GM19351 (cell line): Measurements from ENCODE around the gene ZNF521.

Source experiments
- ATAC-seq: cut with Tn5 transposase; IDR thresholded peaks from one replicate; pipeline ENCODE4 v1.9.1; 2021; ENCODE audit warnings: mild to moderate bottlenecking, moderate library complexity; ENCODE audit not compliant: unreplicated experiment

Gene ZNF521

GRCh38 chr18:25136416-25137196 lies 215.4 kb downstream of the ZNF521 start:
- ATAC-seq = no peak

GRCh38 chr18:25134861-25135260 lies 217.1 kb downstream of the ZNF521 start:
- no peak for ATAC-seq

- no peak for ATAC-seq
Measured at GRCh38 chr18:25133879-25134278, 218.1 kb downstream of the ZNF521 start.

GRCh38 chr18:25132786-25133496 lies 219.0 kb downstream of the ZNF521 start:
- ATAC-seq = no peak

GRCh38 chr18:25126751-25127150 lies 225.2 kb downstream of the ZNF521 start:
- ATAC-seq = no peak

GRCh38 chr18:25125680-25126079 lies 226.3 kb downstream of the ZNF521 start:
- ATAC-seq = no peak

GRCh38 chr18:25123438-25124232 lies 228.3 kb downstream of the ZNF521 start:
- no peak for ATAC-seq

GRCh38 chr18:25121442-25121841 lies 230.5 kb downstream of the ZNF521 start:
- ATAC-seq = no peak

GRCh38 chr18:25113566-25113965 lies 238.4 kb downstream of the ZNF521 start:
- no peak for ATAC-seq

GRCh38 chr18:25112821-25113434 lies 239.0 kb downstream of the ZNF521 start:
- ATAC-seq = no peak

GRCh38 chr18:25111377-25112288 lies 240.3 kb downstream of the ZNF521 start:
- ATAC-seq = no peak

- no peak for ATAC-seq
Measured at GRCh38 chr18:25109484-25109883, 242.5 kb downstream of the ZNF521 start.

GRCh38 chr18:25103468-25104155 lies 248.4 kb downstream of the ZNF521 start:
- no peak for ATAC-seq

GRCh38 chr18:25102662-25103061 lies 249.3 kb downstream of the ZNF521 start:
- ATAC-seq = no peak

- ATAC-seq = no peak
Measured at GRCh38 chr18:25100418-25100817, 251.5 kb downstream of the ZNF521 start.

GRCh38 chr18:25099895-25100294 lies 252.1 kb downstream of the ZNF521 start:
- ATAC-seq = no peak

- no peak for ATAC-seq
Measured at GRCh38 chr18:25097569-25098056, 254.4 kb downstream of the ZNF521 start.

- ATAC-seq = no peak
Measured at GRCh38 chr18:25097057-25097456, 254.9 kb downstream of the ZNF521 start.

GRCh38 chr18:25093141-25093540 lies 258.8 kb downstream of the ZNF521 start:
- ATAC-seq = no peak
